NCI-H1436 treated with DMSO at 0.1 percent for 48 hours (cell line): Measurements from ENCODE around the gene TXNL1.
A peak's percentile ranks its signal among the peaks of the same experiment; 100 is the strongest.
"Not testable (repeated sequence)": the region's sequence is repeated elsewhere in the genome, so short reads cannot be mapped to it uniquely, and the experiment has no call there.

Source experiments
- DNase-seq: peaks from one replicate; lab custom pipeline; 2025; lab: John Stamatoyannopoulos, UW

Gene TXNL1

DNA sequence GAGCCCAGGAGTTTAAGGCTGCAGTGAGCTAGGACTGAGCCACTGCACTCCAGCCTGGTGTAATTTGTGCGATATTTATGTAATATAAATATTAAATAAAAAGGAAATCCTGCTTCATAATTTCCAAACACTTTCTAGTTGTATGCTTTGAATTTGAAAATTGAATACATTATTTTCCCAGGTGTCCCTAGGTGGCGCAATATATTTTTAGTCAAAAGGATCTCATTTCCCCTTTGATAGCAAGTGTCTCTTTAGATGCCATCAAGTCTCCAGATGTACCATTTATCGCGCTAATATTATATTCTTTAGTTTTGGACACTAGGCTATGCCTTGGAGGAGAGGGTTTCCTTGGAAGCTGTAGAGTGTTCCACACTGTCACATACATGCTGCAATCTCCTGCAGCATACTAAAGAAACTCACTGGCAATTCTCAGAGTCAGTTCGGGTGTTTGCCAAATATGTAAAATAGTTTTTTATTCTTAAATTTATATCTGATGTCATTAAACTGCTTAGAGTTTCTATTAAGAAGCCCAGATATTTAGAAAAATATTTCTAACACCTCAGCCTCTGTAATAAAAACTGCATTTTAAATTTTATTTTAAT lies 7.1 kb upstream of the TXNL1 start:
- DNase-seq: no peak

DNA sequence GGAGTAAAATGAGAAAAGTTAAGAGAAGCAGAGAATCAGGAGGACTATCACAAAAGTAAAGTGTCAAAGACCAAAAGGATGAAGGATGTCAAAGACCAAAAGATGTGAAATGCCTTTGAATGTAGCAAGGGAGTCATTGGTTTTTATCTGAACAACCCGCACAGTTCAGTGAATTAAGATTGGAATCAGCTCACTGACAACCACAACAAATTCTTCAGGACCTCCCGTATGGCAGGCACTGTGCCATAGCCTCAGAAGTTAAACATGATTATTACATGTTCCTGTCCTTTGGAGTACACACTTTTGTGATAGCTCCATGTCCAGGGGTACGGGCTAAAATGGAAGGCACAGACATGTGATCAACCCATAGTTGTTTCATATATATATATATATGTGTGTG lies 5.0 kb upstream of the TXNL1 start:
- DNase-seq: no peak

DNA sequence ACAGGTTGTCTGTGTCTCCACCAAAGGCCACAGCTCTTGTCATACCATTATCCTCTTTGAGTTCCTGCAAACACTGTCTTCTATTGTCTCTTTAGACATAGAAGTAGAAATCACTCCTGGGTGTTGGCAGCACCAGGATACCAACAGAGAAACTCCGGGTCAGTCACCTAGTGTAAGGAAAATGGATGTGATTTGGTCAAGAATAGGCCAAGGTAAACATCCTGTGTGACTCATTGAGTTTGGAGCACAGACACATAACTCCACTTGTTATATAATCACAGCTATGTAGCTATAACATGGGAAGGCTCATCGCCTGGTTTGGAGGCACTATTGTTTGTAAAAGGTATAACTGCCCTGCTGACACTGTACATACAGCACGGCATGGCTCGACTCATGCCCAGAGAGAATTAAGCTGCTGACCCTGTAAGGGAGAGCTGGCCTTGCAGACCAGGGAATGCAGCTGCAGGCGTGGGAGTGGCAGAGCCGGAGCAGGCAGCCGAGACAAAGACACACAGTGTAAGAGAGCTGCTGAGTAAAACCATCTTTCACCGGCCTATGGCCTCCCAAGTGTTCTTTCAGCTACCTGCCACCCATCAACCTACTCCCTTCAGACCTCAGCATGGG lies 3.4 kb upstream of the TXNL1 start:
- DNase-seq: no peak

DNA sequence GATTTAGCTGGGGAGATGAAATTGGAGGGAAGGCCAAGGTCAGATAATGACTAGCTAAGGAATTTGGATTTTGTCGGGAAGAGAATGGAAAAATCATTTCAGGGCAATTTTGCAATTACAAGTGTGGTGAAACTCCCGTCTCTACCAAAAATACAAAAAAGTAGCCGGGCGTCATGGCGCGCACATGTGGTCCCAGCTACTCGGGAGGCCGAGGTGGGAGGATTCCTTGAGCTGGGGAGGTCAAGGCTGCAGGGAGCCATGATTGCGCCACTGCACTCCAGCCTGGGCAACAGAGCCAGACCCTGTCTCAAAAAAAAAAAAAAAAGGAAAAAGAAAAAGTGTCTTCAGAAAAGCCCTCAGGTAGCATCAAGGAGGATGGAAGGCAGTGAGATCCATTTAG lies 1.2 kb upstream of the TXNL1 start:
- DNase-seq: no peak

DNA sequence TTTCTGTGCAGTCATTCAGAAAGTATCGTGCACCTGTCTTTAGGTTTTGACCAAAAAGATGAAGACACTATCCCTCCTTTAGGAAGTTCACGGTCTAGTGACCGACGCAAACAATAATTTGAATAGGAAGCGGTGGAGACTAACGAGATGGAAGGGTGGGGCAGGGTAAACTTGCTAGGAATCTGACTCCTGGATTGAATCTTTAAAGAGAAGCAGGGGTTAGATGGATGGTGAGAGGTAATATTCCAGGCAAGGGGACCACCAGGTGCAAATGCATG lies 651 bp upstream of the TXNL1 start:
- DNase-seq: no peak

DNA sequence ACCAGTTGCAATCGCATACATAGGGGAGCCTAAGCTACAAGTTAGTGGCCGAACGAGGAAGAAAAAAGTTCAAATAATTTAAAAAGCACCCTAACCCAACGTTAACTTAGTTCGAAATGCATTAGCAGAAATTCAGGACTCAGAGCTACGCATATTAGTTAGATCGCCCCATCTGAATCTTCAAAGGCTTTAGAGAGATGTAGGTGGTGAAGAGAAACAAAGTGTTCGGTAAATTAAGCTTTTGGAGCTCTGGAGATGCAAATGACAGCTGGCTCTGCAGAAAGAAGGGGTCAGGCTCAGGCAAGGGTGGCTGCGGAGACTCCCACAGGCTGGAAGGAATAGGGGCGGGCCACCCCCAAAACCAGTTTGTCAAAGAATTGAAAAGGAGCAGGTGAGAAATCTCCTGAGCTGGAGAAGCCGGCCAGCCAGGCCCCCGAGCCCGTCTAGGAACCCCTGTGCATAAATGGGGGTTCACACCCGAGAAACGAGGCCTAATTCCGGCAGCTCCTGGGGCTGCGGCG lies 621 bp downstream of the TXNL1 start:
- DNase-seq: no peak

DNA sequence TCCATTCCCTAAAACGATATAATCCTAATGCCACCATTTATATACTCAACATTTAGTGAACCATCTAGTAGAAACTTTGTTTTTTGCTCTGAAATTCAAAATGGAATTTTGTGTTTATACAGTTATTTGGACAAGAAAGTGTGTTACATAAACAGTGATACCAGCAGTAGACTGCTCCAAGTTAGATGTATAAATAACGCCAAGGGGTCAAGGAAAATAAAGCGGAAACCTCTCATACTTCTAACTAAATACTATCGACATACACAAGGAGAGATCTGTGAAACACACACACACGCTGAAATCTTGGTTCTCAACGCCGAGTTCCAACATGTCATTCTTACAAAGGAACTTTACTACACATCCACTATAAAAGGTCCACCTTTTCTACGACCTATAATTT lies 1.2 kb downstream of the TXNL1 start:
- DNase-seq: no peak

DNA sequence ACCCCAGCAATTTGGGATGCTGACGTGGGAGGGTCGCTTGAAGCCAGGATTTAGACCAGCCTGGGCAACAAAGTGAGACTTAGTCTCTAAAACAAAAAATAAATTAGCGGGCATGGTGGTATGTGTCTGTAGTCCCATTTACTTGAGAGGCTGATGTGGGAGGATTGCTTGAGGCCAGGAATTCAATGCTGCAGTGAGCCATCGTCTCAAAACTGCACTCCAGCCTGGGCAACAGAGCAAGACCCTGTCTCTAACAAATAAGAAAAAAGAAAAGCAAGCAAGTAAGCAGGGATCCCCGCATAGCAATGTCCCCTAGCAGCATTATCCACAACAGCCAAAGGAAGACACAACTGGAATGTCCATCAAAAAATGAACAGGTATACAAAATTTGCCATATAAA lies 3.4 kb downstream of the TXNL1 start:
- no peak for DNase-seq

DNA sequence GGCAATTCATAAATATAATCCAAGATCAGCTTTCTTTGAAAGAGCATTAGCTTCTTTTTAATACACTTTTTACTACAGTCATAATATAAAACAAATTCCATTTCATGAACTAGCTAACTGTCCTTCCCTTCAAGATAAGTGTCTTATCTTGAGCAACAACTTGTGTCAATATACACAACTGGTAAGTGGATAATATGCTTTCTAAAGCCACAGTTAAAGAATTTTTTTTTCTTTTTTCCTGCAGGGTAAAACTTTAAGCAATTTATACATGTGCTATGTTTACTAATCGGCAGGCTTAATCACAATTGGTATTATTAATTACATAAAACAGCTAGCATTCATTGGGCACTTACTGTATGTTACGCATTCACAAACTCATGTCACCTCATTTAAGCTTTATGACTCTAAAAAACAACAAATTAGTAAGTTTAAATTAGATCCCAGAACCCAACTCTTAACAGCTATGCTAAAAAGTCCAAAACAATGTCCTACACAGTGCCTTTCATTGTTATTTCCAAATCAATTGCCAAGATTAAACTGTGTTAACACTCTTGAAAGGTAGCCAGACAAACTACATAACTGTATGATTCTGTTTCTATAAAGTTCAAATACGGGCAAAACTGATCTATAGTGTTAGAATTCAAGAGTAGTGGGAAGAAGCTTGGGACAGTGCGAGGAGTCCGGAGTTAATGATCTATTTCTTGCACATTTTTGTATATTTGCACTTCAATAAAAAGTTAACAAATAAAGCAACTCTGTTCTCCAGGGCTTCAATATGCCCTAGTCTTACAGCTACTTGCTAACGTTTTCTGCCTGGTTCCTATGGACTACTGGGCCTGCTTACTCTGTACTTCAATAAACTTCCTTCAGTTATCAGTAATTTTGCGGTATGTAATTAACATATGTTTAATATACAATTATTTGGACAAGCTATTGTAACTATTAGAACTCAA lies 6.0 kb downstream of the TXNL1 start:
- DNase-seq: no peak

DNA sequence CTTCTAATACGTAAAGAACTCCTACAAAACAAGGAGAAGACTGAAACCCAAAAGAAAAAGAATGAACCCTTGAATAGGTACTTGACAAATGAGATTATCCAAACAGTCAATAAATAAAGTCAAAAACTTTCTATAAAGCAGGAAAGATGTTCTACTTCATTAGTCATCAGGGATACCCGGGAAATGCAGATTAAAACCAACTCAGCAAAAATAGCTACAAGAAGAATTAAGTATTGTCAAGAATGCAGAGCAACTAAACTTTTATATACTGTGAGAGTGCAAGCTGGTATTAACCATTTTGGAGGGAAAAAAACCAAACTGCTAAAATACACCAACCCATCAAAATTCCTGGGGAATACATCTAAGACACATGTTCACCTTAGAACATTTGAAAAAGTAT lies 10.4 kb downstream of the TXNL1 start:
- DNase-seq: no peak

DNA sequence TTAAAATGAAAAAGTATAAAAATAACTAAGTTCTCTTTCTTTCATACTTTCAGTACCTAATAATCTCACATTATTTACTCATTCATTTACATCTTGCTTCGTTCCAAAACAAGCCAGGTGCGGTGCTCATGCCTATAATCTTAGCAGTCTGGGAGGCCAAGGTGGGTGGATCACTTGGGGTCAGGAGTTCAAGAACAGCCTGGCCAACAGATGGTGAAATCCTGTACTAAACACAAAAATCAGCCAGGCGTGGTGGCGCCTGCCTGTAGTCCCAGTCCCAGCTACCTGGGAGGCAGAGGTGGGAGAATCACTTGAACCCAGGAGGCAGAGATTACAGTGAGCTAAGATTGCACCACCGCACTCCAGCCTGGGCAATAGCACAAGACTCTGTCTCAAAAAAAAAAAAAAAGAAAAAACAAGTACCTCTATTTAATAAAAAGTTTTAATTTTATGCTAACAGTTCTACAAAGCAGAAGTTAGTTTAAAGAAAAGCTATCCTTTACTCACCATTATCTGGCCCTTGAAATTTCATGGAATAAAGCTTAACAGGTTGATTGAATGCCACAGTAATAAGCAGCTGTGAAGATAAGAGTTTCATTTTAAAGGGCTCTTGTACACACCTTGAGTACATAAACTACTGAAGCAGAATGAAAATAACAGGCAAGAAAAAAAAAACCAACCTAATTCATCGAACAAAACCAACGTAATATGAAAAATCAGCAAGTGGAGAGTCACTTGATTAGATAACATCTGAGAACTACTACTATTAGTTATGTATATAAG lies 22.5 kb downstream of the TXNL1 start:
- DNase-seq: no peak

DNA sequence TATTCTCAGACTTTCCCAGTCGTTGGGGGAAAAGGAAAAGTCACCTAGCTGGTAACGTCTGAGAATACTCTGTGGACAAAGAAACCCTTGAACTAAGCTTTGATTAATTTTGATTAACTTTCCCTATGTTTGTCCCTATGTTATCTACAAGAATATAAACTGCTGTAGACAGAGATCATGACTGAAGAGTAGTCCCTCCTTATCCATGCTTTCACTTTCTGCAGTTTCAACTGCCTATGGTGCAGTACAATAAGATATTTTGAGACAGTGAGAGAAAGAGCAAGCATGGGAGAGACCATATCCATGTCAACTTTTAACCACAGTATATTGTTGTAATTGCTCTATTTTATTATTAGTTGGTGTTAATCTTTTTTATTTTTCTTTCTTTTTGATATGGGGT lies 31.8 kb downstream of the TXNL1 start:
- DNase-seq: no peak

DNA sequence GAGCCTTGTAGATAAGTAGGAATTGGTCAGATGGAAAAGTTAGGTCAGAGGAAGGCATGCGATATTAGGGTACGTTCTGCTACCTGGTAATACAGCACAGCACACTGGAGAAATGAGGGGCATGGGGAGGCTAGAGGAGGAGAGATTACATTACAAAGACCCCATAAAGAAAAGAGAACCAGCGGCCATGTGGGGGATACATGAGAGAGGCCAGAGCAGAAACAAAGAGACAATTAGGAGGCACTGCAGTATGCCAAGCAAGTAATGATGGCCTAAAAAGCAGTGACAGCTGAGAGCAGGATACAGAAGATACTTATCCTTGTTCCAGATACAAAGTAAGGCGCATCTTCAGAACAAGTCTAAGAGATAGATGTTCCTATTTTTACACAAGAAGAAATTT lies 40.0 kb downstream of the TXNL1 start:
- DNase-seq: no peak

DNA sequence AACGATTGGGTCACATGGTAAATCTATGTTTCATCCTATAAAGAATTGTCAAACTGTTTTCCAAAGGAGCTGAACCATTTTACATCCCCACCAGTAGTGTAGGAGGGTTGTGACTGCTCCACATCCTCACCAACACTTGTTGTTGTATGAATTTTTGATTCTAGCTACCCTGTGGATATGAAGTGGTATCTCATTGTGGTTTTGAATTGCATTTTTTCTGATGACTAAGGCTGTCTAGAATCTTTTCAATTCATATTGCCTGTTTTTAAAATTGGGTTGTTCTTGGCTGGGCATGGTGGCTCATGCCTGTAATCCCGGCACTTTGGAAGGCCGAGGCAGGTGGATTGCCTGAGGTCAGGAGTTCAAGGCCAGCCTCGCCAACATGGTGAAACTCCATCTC lies 44.5 kb downstream of the TXNL1 start:
- DNase-seq: no peak

DNA sequence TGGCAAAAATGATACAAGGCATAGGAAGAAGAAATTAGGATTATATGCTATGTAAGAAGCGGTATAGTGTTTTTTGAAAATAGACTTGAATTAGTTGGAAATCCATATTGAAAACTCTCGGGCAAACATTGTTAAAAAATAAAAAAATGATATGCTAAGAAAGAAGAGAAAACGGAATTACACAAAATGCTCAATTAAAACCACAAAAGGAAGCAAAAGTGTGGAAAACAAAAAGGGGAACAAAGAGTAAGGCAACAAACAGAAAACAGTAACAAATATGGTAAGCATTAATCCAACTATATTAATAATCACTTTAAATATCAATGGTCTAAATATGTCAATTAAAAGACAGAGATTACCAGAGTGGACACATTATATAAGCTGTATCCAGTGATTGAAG lies 58.4 kb downstream of the TXNL1 start:
- DNase-seq: no peak

DNA sequence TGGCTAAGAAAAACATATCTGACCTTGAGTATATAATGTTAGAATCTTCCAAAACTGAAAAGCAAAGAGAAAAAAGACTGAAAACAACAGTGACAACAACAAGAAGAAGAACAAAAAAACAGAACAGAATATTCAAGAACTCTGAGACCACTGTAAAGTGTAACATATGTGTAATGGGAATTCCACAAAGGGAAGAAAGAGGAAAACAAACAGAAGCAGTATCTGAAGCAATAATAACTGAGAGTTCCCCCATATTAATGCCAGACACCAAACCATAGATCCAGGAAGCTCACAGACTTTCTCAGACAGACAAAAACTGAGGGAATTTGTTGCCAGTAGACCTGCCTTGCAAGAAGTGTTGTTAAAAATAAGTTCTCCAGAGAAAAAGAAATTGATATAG lies 58.9 kb downstream of the TXNL1 start:
- DNase-seq: no peak

DNA sequence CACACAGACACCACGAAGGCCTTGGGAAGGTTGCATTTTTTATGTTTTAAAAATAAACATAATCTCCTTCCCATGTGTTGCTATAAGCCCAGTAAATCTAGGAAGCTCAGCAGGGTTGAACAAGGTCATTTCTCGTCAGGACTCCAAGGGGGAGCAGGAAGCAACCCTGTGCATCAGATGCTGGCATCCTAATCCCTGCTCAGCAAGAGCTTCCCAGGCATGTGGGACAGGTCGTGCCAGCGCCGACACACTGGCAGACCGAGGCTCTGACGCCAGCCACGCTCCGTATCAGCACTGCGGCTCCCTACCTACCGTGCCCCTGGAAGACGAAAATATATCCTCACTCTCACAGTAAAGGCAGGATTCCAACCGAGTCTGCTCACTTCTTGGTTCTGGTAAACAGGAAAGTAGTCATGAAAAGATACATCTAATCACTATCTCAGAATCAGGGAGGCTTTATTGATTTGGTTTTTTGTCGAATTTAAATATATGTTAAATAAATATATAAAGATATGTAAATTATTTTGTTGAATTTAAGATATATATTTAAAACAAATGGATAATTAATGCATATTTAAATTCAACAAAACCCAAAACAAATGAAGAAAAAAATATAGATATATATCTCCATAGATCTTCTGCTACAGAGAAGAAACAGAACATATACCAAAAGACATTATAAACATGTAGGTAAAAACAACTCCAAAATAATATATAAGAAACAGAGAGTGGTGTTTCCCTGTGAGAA lies 61.4 kb downstream of the TXNL1 start:
- DNase-seq: no peak

DNA sequence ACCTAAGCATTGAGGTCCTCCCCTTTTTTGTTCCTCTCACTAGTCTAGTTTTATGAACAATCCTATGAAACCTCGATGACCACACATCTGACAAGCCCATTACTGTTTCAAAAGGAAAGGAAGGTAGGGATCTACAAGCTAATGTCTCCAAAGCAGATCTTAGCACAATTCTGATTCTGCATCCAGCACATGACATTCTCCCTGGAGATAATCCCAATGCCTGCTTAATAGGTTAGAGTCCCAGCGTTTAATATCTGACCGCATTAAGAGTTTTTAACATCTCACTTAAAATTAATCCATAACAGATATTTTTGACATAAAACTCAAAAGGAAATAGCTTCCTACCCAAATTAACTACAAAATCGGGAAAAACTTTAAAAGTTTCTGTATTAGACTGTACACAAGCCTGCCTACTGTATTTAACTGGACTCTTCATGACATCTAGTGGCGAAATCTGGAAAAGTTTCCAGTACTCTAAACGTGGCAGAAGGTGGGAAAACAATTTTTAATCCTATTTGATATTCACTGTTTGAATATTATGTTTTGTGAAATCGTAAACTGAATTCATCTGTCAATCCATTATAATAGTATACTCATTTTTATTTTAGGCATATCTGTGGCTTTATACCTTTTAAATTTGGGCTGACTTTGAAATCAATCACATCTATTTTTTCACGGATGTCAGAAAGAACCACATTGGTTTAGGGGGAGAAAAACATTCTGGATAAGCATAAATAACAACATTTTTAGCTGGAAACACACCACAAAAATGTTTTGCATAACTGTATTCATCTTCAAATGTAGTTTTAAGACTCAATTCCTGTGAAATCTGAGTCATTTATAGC lies 62.4 kb downstream of the TXNL1 start:
- peak; percentile 30 for DNase-seq

DNA sequence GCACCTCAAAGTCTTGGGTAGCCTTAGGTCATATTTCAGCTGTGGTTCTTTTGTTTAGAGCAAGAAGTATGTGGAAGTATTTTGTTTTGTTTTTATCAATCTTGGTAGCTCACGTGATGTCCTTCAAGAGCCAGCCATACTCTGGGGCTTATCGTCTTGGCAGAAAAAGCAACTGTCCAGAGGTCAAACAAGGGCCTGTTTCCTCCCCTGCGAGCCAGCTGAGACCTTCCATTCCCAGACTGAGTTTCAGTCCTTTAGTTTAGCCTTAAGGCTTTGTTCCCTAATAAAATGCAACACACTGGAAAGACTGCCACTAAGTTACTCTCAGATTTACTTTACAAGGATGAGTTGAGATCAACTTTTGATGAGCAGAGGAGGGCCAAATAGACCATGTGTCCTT lies 63.5 kb downstream of the TXNL1 start:
- DNase-seq: no peak

DNA sequence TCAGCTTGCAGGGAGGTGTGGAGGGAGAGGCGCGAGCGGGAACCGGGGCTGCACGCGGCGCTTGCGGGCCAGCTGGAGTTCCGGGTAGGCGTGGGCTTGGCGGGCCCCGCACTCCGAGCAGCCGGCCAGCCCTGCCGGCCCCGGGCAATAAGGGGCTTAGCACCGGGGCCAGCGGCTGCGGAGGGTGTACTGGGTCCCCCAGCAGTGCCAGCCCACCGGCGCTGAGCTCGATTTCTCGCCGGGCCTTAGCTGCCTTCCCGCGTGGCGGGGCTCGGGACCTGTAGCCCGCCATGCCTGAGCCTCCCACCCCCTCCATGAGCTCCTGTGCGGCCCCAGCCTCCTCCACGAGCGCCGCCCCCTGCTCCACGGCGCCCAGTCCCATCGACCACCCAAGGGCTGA lies 66.1 kb downstream of the TXNL1 start:
- not testable (repeated sequence) for DNase-seq

DNA sequence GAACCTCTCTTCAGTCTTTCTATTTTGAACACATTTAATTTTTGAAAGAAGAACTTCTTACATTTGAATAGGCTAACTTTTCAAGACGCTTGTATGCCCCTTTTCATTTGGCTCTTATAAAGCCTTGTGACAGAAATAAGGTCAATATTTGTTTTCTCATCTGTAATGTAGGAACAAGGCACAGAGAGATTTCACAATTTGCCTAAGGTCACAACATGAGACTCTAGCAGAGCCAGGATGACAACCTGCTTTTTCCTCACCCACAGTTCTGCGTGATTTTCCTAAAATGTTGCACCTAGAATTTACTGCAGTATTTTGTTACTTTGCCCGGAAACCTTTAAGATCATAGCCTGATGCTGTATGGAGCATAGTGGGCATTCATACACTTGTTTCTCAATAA lies 67.4 kb downstream of the TXNL1 start:
- no peak for DNase-seq
